GOT3 (cell line): ENCODE data around the gene RPRD1A.
"Not testable (repeated sequence)": the region's sequence is repeated elsewhere in the genome, so short reads cannot be mapped to it uniquely, and the experiment has no call there.

Experiments
- DNase-seq: peaks from one replicate; lab custom pipeline; 2025; ENCODE audit warnings: mixed read lengths; lab: John Stamatoyannopoulos, UW

The RPRD1A gene

DNA sequence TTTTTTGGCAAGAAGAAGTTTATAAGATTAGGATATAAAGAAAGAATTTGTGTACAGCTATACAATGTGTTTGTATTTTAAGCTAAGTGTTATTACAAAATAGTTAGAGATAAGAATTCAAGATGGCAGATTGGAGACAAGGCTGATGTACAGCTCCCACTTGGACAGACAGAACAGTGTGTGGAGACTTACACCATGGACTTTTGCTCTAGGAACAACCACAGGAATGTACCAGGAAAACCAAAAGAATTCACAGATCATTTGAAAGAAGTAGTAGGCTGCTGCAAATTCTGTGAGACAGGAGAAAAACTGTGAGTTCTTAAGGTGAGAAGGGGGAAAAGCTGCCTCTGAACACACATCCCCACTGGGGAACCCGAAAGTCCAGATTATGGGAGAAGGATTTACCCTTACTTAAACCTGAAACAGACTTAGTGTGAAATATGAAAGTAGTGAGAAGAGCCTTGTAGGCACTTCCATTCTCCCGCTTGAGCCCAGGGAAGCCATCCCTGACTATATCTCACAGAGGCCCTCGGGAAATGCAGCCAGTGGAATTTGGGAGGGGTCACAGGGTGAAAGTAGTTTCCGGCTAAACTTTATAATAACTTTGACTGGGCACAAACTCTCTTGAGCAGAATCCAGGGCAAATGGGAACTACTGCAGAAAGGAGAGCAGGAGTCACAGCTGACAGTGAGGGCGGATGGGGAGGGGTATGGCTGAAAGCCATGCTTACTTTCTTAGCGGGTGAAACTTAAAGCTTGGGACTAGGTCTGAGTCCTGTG is 11.6 kb upstream of the RPRD1A start:
- DNase-seq = no peak

- DNase-seq = not testable (repeated sequence)
These were observed 10.4 kb upstream of the RPRD1A start for GRCh38 chr18:36077764-36078163.

GRCh38 chr18:36075862-36076587 is 8.7 kb upstream of the RPRD1A start:
- DNase-seq = no peak

DNA sequence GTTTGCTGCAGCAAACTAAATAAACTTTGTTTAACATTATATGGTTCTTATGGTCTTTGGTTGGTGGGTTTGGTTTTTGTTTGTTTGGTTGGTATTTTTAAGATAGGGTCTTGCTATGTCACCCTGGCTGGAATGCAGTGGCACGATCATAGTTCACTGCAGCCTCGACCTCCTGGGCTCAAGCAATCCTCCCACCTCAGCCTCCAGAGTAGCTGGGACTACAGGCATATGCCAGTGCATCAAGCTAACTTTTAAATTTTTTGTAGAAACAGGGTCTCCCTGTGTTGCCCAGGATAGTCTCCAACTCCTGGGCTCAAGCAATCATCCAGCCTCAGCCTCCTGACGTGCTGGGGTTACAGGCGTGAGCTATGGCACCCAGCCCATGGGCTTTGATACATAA is 7.1 kb upstream of the RPRD1A start:
- DNase-seq = no peak

- no peak for DNase-seq
These were observed 6.3 kb upstream of the RPRD1A start for GRCh38 chr18:36073676-36074075.

- DNase-seq = not testable (repeated sequence)
These were observed 5.0 kb upstream of the RPRD1A start for GRCh38 chr18:36072406-36072805.

GRCh38 chr18:36066686-36067054 is 689 bp downstream of the RPRD1A start:
- no peak for DNase-seq

- DNase-seq = no peak
These were observed 1.4 kb downstream of the RPRD1A start for GRCh38 chr18:36066001-36066400.

DNA sequence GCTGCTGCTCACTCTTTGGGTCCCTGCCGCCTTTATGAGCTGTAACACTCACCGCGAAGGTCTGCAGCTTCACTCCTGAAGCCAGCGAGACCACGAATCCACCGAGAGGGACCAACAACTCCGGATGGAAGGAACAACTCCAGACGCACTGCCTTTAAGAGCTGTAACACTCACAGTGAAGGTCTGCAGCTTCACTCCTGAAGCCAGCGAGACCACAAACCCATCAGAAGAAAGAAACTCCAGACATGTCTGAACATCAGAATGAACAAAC is 2.6 kb downstream of the RPRD1A start:
- not testable (repeated sequence) for DNase-seq

DNA sequence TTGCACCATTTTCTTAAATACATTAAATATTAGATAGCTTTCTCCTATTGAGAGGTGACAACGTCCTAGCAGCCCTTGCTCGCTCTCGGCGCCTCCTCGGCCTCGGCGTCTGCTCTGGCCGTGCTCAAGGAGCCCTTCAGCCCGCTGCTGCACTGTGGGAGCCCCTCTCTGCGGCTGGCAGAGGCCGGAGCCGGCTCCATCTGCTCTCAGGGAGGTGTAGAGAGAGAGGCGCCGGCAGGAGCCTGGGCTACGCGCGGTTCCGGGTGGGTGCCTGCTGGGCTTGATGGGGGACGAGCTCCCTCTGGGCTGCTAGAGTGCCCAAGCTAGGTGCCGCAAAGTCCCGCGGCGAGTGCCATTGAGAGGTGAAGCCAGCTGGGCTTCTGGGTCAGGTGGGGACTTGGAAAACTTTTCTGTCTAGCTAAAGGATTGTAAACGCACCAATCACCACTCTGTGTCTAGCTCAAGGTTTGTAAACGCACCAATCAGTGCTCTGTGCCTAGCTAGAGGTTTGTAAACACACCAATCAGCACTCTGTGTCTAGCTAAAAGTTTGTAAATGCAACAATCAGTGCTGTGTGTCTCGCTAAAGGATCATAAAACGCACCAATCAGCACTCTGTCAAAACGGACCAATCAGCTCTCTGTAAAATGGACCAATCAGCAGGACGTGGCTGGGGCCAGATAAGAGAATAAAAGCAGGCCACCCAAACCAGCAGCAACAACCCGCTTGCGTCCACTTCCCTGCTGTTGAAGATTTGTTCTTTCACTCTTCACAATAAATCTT is 3.1 kb downstream of the RPRD1A start:
- DNase-seq = no peak

GRCh38 chr18:36058674-36059073 is 8.7 kb downstream of the RPRD1A start:
- no peak for DNase-seq

DNA sequence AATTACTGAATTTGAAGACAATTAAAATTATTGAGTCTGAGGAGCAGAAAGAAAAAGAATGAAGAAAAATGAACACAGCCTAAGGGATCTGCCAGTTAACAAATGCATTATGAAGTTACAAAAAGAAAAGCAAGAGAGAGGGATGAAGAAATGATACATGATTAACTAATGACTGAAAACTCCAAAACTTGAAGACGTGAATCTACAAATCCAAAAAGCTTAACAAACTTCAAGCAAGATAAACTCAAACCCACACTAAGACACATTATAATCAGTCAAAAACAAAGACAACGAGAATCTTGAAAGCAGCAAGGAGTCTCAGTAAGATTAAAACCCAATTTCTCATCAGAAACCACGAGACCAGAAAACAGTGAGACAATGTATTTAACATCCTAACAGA is 15.6 kb downstream of the RPRD1A start:
- DNase-seq = no peak

DNA sequence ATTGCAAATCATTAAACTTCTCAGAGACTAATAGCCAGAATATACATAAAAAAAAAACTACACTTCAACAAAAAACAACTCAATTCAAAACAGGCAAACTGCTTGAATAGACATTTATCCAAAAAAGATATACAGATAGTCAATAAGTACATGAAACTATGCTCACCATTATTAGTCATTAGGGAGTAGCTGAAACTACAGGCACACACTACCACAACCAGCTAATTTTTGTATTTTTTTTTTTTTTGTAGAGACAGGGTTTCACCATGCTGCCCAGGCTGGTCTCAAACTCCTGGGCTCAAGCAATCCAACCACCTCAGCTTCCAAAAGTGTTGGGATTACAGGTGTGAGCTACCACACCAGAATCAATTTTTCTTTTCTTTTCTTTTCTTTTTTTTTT is 16.9 kb downstream of the RPRD1A start:
- no peak for DNase-seq

DNA sequence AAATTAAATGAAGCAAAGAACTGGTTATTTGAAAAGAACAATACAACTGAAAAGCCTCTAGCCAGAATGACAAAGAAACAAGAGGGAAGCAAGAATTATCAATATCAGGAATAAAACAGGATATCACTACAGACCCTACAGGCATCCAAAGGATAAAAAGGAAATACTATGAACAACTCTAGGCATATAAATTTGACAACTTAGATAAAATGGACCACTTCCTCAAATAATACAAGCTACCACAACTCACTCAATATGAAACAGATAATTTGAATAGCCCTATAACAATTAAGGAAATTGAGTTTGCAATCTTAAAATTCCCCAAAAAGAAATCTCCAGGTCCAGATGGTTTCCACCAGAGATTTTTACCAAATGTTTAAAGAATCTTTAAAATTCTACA is 19.8 kb downstream of the RPRD1A start:
- no peak for DNase-seq

DNA sequence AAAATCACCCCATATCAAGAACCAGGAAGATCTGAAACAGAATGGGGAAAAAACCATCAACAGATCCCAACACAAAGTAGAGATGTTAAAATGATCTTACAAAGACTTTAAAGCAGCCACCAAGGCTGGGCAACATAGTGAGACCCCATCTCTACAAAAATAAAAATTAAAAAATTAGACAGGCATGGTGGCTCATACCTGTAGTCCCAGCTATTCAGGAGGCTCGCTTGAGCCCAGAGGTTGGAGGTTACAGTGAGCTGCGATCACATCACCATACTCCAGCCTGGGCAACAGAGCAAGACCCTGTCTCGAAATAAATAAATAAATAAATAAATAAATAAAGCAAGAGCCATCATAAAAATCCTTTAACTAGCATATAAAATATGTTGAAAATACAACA is 20.5 kb downstream of the RPRD1A start:
- DNase-seq = no peak

DNA sequence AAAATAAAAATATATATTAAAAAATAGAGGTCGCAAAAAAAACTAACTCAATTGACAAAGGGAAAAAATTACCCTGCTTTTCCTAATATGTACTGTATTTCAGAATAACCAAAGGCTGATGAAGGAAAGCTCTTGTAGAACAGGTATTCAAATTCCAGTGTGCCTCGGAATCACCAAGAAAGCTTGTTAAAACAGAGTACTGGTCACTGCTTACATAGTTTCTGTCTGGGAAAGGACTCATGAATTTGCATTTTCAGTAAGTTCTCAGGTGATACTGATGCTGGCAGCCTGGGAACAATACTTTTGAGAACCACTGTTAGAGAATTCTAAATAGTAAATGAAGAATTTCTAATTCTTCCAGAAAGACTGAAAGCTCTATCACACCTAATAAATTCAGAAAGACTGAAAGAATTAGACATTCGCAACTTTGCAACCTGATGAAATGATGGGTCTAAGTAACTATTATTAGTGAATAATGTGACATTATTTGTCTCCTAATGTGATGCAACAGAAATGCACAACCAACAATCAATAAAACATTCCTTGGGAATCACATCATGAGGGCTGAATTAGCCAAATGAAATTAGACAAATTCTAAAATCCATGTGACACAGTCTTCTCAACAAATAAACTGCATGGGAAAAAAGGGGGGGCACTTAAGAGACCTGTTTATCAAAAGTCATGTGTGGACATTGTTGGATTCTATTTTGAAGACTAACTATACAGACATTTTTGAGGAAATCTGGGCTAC is 21.9 kb downstream of the RPRD1A start:
- no peak for DNase-seq

DNA sequence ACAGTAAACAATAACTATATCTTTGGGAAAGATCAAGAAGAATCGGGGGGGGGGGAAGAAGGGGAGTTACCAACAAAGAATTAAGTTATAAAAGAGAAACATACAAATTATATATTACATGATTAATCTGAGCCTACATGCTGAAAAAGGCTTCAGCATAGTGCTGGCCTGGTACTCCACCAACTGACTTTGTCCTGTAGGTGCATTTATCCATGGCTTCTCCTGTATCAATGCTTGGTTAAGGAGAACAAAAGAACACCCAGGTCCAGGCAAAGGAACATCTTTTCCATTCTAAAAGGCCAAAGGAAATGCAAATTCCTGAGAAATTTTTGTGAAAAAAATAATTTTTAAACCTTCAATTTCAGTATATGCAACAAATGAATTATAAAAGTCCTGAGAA is 24.2 kb downstream of the RPRD1A start:
- no peak for DNase-seq

- no peak for DNase-seq
These were observed 26.2 kb downstream of the RPRD1A start for GRCh38 chr18:36041146-36041545.

DNA sequence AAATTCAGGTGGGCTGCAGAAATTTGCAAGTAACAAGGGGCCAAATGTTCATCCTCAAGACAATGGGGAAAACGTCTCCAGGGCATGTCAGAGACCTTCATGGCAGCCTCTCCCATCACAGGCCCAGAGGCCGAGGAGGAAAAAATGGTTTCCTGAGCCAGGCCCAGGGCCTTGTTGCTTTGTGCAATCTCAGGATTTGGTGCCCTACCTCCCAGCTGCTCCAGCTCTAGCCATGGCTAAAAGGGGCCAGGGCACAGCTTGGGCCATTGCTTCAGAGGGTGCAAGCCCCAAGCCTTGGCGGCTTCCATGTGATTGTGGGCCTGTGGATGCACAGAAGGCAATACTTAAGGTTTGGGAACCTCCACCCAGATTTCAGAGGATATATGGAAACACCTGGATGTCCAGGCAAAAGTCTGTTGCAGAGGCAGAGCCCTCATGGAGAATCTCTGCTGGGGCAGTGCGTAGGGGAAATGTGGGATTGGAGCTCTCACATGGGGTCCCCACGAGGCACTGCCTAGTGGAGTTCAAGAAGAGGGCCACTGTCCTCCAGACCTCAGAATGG is 29.2 kb downstream of the RPRD1A start:
- no peak for DNase-seq

- DNase-seq = no peak
These were observed 32.1 kb downstream of the RPRD1A start for GRCh38 chr18:36035253-36035652.

DNA sequence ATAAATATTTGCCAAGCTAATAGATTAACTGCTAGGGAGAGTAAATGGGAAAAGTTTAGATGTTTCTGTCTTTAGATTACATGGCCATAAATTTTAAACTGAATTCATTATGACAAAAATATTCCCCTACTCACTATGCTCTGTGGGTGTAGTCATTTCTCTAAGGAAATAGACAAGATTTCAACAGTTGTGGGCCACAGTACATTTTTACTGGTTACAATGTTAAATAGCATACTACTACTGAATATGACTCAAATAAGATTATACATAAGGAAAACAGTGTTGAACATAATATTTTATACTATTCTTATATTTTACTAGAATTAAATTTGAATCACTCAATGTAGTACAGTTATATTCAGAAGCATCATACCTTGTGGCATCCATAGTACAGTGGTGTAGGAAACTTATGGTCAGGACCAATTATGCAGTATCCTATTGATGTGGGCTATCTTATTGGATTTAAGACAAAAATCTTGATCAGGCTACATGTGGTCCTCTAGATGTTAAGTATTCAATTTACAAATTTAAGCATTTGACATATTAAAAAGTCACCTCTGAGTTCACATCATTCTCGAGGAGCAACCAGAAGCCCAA is 33.0 kb downstream of the RPRD1A start:
- no peak for DNase-seq

DNA sequence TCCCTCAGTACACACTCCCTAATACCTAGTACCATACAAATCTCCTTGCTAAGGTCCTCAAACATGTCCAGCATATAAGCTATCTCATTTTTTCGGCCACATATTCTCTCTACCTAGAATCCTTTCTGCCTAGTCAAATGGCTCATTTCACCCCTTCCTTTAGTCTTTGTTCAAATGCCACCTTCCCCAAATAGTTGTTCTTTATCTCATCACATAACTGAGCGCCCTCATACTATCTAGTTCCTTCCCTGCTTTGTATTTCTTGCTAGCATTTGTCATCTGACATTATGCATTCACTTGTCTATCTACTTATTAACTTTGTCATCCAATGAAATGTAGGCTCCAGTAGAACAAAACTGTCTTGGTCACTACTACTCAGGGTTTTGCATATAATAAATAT is 35.5 kb downstream of the RPRD1A start:
- DNase-seq = no peak
